ENCODE measurements around the gene LRP8. TPM values are rescaled to one million over a fixed set of nuclear protein-coding genes. Genes with fewer than 3 reads are reported as not detected.
A peak's percentile ranks its signal among the peaks of the same experiment; 100 is the strongest.

LRP8 gene
- polyA plus RNA-seq (ENCODE audit: insufficient read length), result 6.9 TPM
- long read RNA-seq, donor 1, result 0 reads
- long read RNA-seq, donor 2, result 0 reads
- long read RNA-seq, donor 3, result 0 reads
- long read RNA-seq, donor 4, result 0 reads
- long read RNA-seq, donor 5, partial matches to known transcripts, result 0 of 1 reads
- long read RNA-seq, donor 5, other reads (novel, unspliced or antisense), result 0 of 1 reads
- long read RNA-seq, donor 6, result 0 reads
- long read RNA-seq, donor 7, result 0 reads
- long read RNA-seq, donor 8, result 0 reads

DNA sequence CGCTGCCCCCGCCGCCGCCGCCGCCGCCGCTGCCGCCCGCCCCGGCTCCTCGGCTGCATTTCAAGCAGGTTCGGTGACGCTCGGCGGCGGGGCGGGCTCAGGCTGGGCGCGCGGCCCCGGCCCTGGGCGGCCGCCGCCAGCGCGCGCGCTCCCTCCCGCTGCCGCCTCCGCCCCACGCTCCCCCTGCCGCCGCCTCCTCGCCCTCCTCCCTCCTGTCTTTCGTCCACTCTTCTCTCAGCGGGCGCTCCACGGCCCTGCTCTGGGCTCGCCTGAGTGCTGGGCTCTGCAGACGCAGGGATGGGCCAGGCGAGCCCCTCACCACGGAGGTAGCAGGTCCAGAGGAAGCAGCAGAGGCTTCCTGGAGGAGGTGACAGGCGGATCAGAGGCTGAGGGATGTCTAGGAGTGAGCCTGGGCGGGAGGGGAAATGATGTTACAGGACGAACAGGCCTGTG, at the start of gene LRP8:
Gene LRP8 (minus strand): TSS at position 62 of the 453 bp plus-strand sequence. CDS start 158 bp downstream, outside the sequence.
- peak; percentile 69 for DNase-seq

DNA sequence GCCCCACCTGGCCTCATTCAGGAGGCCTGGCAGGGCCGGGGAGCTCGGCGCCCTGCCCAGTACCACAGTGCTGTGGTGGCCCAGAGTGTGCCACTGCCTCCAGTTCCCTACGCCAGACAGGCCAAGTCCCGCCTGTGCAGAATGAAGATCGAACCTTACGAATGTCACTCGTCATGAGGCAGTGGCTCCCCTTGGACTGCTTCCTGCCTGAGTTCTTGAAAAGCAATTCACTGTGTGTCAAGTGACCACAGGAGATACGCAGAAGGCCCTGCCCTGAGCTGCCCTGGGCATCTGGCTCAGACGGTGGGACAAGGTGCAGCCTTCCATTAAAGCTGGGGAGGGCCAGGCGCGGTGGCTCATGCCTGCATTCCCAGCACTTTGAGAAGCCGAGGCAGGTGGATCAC, 49.6 kb upstream of the LRP8 start:
- DNase-seq, result no peak

DNA sequence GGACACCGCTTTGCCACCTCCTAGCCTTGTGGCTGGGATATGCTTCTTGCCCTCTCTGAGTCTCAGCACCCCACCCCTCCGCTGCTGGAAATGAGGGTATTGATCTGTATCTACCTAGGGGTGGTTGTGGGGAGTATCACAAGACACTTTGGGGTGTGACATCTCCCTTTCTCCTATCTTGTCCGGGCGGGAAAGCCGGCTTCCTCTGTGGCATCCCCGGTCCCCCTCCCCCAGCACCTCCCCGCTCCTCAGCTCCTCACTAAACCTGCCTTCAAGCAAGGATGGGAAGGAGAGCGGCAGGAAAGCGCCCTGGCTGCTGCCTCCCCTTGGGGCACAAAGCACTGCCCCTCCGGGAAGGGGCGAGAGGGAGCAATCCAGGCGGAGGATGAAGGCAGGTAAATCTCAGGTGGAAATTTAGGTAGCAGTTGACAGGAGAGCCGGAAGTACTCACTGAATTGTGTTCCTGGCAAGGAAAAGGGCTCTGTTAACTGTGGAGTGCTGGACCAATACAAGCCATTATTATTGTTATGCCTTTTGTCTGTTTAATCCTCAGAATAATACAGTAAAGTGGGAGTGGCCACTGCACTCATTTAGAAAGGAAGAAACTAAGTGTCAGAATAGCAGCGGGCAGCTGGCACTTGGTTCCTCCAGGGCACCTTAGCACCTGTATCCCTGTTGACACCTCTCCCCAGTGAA, 49.0 kb upstream of the LRP8 start:
- DNase-seq, result no peak

DNA sequence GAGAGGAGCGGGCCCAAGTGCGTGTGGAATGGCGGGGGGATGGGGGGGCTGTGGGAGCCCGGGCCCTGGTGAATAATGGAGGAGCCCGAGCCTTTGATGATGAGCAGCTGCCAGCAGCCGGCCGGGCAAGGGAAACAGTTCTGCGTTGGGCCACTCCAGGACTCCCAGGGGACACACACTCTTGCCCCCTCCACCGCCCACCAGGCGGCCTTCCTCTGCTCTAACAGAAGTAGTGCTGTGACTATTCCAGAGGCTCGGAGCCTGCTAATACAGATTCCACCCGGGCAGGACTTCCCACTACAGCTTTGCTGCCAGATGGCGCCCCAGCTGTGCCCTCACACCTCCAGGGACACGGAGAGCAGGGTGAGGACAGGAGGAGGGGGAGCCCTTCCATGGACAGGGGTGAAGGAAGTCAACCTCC, 48.2 kb upstream of the LRP8 start:
- no peak for DNase-seq

DNA sequence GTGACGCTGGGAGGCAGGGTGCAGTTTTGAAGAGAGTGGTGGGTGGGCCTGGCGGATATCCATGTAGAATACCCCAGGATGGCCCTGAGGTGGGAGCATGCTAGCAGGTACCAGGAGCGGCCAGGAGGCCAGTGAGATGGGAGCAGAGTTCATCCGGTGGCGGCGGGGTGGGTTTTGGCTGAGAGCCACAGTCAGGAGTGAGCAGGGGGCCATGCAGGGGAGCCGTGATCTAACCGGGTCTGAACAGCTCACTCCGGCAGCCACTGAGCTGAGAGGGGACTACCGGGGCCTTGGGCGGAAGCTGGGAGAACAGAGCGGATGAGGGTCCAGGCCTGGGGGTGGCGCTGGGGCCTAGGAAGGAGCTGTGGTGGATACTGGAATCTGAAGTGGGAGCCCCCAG, 47.6 kb upstream of the LRP8 start:
- no peak for DNase-seq

DNA sequence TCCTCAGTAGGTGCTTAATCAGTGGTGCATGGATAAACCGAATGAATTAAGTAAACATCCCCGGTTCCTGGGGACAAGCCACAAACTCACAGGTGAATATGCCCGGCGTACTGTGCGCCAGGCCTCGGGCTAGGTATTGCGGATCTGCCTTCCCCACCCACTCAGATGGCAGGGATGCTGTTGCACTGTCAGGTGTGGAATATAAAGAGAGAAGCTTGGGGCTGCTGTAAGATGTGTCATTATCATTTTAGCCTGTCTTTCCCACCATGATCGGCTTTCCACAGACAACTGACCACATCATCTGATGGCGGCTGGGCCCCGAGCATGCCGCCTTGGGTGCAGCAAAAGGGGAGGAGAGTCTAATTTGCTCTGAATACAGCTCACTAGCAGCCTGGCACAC, 45.4 kb upstream of the LRP8 start:
- no peak for DNase-seq

DNA sequence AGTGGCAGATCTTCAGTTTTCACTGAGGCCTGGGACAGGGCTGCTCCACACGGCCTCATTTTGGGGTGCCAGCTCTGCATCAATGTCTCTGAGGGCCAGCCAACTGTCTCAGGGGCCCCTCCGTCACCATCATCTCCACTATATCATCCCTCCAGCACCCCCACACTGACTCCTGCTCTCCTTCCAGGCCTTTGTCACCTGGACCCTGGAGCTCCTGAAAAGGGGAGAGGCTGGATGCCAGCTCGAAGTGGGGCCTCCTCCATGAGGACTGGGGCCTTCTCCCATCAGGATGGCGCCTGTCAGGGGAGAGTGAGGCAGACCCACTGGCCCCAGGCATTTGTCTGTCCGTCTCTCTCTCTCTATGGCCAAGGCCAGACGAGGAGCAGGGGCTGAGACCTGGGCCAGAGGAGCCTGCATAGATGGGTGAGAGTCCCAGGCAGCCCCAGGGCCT, 44.7 kb upstream of the LRP8 start:
- no peak for DNase-seq

DNA sequence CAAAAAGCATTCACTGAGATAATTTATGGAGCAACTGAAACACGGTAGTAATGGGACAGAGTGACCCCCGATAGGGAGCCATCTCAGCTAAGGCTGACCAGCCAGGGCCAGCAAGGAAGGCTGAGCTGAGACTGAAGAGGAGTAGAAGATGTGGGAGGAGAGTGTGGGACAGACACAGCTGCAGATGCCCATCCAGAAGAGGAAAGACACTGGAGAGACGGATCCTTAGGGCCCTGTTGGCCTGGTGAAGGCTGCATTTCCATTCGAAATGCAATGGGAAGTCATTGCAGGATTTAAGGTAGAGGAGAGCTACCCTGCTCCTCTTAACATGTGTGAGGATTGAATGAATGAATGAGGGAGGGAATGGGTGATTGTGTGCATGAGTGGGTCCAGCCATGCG, 44.0 kb upstream of the LRP8 start:
- no peak for DNase-seq

DNA sequence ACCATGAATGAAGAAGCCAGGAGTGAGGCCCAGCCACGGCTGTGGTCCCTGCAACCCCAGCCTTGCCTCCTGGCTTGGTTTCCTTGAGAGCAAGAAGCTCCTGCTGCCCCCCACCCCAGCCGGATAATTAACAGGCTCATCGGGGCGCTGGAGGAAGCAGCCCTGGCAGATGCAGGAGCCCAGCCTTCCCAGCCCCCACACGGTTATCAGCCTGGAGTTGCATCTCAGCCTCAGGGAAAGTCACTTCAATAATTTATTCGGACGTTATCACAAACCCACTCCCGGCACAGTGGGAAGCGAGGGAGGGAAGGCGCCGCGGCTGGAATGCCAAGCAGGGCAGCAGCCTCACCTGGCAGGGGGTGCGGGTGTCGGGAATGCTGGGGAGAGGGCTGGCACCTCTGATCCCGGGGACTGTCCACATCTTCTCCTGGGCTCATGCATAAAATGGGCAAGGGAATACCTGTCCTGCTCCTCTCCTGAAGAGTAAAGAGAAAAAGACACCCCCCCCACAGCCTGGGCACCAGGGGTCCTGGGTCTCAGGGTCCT, 43.3 kb upstream of the LRP8 start:
- no peak for DNase-seq

DNA sequence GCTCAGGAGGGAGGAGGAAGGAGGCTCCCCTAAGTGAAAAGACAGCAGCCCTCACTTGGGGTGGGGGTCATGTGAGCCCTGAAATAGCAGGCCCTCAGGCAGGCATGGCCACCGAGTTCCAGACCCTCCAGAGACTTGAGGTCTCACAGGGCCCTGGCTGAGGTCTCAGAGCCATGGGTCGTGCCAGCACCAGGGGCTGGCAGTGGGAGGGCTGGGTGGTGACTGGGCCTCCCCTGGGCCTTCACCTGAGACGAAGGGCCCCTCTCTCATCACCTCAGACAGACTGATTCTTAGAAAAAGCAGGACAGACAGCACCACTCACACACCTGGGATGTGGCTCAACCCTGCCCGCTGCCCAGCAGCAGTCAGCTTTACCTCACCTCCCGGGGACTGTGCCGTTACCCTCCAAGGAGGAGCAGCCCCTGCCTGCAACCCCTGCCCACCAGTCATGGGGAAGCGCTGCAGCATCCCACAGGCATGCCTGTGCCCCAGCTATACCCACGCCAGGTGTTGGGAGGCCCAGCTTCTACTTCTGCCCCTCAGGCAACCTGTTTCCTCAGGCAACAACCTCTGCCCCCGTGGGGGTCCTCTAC, 42.6 kb upstream of the LRP8 start:
- DNase-seq, result no peak

DNA sequence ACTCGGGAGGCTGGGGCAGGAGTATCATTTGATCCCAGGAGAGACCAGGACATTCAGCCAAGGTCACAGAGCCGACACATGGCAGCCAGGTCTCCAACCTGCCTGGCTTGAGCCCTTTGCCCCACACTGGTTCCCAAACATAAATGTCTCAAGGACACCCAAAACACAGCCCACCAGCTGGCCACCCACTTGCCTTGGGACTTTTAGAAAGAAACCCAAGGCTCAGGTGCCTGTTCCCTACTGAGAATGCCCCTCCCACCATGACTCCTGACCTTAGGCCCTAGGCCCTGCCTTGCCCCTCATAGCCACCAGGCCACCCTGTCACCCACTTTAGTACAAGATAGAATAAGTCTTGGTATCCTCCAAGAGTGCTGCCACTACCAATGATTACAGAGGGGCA, 41.9 kb upstream of the LRP8 start:
- no peak for DNase-seq

DNA sequence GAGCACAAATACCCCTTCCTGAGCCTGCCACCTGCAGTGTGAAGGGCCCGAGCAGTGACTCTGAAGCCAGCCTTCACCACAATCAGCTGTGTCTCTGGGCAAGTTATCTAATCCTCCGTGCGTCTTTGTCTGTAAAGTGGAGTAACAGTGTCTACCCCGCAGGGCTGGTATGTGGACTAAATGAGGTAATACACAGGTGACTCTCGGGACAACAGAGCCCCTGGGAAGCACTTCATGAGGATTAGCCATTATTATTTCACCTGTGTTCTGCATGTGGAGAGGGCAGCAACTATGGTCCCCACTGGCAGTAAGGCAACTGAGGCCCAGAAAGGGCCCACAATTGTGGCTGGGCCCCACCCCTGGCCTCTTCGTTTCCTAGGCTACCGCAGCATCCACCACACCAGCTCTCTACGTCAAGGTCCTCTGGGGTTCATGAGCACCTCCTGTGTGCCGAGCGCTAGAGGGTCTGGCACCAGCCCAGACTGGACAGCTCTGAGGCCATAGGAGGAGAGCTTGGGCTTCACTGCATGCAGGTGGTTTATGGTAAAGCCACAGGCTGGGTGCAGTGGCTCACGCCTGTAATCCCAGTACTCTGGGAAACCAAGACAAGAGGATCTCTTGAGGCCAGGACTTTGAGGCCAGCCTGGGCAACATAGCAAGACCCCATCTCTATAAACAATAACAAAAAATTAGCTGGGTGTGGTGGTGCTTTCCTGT, 41.3 kb upstream of the LRP8 start:
- no peak for DNase-seq

DNA sequence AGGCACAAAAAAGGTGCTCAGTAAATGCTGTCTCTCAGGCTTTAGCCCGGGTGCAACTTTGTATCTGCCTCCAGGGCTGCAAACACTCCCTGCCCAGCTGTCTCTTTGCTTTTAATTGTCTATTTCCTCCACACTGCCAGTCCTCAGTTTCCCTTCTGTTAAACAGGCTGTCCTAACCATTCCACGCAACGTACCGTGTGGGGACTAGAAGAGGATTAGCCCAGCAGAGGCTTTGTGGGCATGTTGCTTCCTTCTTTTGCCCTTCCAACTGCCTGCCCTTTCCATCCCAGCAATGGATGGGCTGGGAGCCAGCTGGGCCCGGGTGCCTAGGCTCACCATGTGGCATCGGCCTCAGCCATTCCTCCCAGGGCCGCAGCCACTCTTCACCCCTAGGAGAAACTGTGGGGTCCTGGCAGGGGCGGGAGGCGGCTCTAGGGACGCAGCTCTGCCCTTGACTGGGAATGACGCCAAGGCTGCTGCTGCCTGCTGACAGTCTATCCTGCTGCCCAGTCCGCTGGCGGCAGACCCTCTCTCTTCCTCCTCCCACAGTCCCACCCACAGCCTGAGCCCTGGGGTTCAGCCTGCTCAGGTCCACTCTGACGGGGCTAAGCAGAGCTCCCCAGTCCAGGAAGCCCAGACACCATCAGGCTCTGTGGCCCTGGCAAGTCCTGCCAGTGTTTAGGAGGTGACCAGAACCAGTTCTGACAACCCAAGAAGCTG, 40.6 kb upstream of the LRP8 start:
- no peak for DNase-seq

DNA sequence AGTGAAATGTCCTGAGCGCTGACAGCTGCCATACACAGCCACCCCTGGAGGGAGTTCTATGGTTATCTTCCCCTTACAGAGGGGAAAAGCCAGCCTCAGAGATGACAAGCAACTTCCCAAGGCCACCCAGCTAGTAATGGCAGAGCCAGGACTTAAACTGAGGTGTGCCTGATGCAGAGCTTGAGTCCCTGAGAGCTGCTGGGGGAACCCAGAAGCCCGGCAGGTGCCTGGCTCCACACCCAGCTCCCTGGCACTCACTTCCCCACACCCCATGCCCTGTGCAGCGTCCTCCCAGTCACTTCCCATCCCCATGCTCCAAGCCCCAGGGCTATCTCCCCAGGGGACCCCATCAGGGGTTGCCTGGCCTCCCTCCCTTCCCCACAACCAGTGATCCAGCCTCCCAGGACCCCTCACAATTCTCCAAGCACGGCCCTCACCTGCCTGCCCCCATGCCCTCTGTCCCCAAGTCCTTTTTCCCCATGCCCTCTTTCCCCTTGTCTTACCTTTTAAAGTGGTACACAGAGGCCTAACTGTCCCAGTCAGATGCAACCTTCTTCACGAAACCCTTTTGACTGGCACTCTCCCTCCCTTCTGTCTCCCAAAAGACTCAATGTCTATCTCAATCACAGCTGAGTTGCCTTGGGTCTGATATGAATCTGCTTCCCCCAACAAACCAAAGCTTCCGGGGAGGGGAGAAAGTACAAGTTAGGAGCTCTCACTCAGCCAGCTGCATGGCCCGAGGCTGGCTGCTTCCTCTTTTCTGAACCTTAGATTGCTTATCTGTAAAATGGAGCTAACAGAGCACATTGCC, 39.8 kb upstream of the LRP8 start:
- no peak for DNase-seq

DNA sequence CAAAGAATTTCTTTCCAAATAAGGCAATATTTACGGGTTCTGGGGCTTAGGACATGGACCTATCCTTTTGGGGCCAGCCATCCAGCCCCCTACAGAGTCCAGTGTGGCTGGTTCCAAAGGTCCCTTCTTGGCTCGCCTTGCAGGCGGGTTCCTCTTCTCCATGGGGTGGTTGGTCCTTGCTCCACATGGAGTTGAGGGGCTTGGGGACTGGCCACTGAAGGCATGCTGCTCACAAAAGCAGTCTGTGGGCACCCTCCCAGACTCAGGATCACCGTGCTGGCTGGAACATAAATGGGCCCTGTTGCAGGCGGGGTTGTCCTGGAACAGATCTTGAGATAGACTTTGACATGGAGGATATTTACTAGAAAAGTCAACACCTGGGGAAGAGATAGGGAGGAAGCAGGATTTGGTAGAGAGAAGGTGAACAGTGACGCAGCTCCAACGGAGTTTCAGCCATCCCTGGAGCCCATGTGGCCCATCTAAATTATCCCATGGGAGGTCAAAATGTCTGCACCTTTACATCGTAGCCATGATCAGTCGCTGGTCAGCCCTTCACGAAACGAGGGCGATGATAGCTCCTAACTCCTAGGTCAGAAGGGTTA, 39.1 kb upstream of the LRP8 start:
- DNase-seq, result no peak

DNA sequence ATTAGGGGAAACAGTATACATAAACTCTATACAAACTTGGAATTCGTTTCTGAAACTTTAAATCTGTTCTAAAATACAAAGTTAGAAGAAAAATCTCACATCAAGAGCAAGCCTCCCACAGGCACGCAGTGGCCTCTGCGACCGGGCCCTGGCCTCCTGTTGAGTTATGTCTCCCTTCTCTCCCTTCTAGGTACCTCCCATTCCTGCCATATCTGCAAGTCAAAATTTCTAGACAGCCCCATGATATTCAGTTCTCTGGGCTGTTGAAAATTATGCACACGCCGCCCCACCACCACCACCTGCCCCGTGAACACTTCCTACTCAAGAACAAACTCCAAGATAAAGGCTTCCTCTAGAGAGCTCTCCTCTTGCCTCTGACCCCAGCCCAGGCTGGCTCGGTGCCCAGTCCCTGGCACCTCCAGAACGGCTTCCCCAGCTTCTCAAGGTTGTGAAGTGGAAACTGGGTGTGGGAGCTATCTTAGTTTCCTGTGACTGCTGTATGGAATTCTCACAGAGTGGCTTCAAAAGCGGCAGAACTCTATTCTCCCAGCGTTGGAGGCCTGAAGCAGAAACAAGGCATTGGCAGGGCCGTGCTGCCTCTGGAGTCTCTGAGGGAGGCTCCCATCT, 37.7 kb upstream of the LRP8 start:
- DNase-seq, result no peak

DNA sequence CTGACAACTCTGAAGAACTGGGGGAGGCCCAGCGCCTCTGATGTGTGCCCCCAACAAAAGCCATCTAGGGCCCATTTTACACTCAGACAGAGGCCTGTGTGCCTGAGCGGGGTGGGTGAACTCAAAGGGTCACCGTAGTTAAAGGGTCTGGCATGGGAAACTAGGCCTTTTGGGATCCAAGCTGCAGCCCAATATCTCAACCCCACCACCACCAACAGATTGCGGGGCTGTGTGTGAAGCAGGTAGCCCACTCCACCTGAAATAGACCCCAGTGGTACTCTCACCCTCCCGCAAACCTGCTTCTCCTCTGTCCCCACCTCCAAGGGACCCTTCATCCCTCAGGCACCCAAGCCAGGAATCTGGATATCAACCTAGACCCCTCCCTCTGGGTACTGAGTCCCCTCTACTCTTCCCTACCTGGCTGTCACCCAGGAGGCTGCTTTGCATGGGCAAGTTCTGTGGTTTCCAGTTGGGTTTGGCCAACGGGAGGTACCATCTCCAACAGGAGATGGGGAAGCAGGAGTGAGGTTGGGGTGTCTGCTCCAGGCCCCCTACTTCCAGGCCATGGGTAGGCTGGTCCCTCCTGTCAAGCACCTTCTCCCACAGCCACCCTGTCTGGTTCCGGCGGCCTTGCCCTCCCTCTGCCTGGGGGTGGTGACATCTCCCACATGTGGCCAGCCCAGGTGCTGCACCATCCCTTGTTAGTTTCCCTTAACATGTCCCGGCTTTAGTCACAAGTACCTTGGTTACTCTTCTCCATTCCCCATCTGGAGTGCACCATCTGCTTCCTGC, 35.2 kb upstream of the LRP8 start:
- no peak for DNase-seq

DNA sequence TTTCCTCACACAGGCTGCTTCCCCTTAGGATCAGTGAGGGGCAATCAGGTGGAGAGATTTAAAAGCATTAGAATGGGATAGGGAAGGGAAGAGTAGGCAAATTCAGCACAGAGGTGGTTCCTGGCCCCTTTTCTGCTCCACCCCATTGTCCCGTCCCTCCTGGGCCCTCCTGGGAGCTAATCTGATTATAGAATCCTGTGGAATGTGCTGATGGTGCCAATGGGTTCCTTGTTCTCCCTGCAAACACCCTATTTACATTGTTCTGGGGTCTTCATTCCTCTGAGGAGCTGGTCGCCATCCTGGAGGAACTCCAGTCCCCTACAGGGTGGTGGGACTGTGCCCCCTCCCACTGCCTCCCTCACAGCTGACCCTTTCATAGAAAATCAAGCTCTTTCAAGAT, 34.4 kb upstream of the LRP8 start:
- DNase-seq, result no peak

DNA sequence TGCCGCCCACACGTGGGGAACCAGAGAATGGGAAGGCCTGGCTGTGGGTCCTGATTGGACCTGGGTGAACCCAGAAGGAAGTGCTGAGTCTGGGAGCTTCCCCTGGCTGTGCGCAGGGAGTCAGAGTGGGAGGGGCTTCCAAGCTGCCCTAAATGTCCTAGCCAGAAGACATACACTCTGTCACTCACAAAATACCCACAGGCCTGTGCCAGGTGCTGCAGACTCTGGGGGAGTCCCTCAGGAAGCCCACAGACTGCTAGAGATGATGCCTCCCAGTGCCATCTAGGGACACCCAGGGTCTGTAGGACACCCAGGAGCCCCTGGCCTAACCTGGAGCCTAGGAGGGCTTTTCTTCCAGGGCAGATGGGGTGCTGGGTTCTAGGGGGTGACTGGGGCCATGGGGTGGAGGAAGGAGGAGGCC, 33.7 kb upstream of the LRP8 start:
- DNase-seq, result no peak
